Measurements from ENCODE around the gene SMYD1.

Gene SMYD1

GRCh38 chr2:88091943-88092342 lies 24.3 kb downstream of the SMYD1 start:
- no peak for TF ChIP-seq CTCF (IDR thresholded peaks at IDR 0.05)

DNA sequence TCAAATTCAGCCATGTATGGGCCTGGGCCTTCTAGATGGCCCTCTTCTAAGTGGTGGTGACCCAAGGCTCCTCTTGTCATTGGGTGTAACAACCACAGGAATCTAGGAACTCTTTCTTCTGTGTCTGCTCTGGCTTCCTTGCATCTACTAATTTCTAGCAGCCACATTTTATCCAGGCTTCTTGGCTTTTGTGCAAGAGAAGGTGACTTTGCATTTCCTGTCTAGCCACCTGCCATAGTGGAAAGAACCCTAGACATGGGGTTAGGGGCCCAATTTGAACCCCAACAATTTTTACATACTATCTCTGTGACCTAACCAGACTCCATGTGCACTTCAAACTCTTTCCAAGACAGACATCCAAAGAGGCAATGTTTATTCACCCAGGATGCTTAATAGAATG lies 25.1 kb downstream of the SMYD1 start:
- TF ChIP-seq CTCF (IDR thresholded peaks at IDR 0.05), result no peak

GRCh38 chr2:88095022-88095421 lies 27.4 kb downstream of the SMYD1 start:
- TF ChIP-seq CTCF (IDR thresholded peaks at IDR 0.05), result no peak

DNA sequence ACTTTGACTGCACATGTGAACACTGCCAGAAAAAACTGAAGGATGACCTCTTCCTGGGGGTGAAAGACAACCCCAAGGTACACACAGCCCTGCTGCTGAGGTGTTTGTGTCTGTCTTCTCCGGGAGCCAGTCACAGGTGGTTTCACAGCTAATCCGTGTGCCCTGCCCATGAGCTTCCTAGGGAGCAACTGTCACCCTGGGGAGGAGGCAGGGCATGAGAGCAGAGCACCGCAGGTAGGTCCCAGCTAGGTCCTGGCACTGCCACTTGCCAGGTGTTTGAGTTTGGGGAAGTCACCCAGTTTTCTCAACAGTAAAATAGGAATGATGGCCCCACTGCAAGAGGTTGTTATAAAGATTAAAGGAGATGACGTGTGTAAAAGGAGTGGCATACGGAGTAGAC lies 29.1 kb downstream of the SMYD1 start:
- no peak for TF ChIP-seq CTCF (IDR thresholded peaks at IDR 0.05)

- no peak for TF ChIP-seq CTCF (IDR thresholded peaks at IDR 0.05)
These were observed 29.6 kb downstream of the SMYD1 start for GRCh38 chr2:88097192-88097591.

GRCh38 chr2:88097891-88098557 lies 30.4 kb downstream of the SMYD1 start:
- no peak for TF ChIP-seq CTCF (IDR thresholded peaks at IDR 0.05)

GRCh38 chr2:88098558-88098900 lies 30.9 kb downstream of the SMYD1 start:
- no peak for TF ChIP-seq CTCF (IDR thresholded peaks at IDR 0.05)

Data from LNCAP (cell line).